Muscle layer of duodenum (tissue), 2 donors: Measurements from ENCODE around the gene SH3BP4.

ENCODE experiments used
- H3K27ac ChIP-seq: one replicate; pipeline ENCODE4 v1.7.0; 2013; ENCODE audit warnings: mild to moderate bottlenecking, low read length
- H3K27me3 ChIP-seq: one replicate; pipeline ENCODE4 v1.7.0; 2013; ENCODE audit warnings: low read depth, mild to moderate bottlenecking, control low read depth, low read length
- H3K36me3 ChIP-seq, 2 donors: one replicate each; pipeline ENCODE4 v1.7.0; 2013; ENCODE audit warnings: low read length in 2 of 2, control low read depth in 1 of 2, mild to moderate bottlenecking in 1 of 2; ENCODE audit not compliant: insufficient read depth in 2 of 2, control insufficient read depth in 1 of 2
- H3K4me1 ChIP-seq, 2 donors: one replicate each; pipeline ENCODE4 v1.7.0; 2013; ENCODE audit warnings: low read length in 2 of 2, mild to moderate bottlenecking in 2 of 2, control low read depth in 1 of 2, moderate library complexity in 1 of 2; ENCODE audit not compliant: insufficient read depth in 2 of 2, control insufficient read depth in 1 of 2
- H3K4me3 ChIP-seq, 2 donors: one replicate each; pipeline ENCODE4 v1.7.0; 2013; ENCODE audit warnings: low read length in 2 of 2, low read depth in 1 of 2, mild to moderate bottlenecking in 1 of 2
- H3K9me3 ChIP-seq, 2 donors: one replicate each; pipeline ENCODE4 v1.7.0; 2013; ENCODE audit warnings: low read length in 2 of 2, control low read depth in 1 of 2, mild to moderate bottlenecking in 1 of 2; ENCODE audit not compliant: control insufficient read depth in 1 of 2
- donor health status: healthy.

The SH3BP4 gene

DNA sequence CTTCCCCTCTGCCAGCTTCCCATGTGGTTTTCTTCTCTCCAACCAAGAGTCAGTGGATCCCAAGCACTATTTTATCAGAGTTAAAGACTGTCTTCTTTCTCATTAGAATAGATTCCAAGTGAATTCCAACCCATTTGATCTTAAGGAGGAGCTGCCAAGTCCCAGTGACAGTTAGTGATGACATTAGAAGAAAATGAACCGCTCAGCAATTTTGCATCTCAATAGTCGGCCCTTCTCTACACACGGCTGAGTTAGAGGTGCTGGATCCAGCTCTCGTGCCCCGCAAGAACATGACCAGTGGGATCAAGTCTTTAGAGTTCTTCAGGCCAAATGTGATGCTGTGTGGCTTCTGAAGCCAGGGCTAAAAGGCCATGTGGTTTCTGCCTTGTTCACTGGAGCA lies 132.6 kb downstream of the SH3BP4 start:
- no peak overlapping the region for H3K27ac ChIP-seq
- no peaks in the 10 kb centered on the region for H3K36me3 ChIP-seq
- peaks cover 0 to 6% of the 10 kb centered on the region in 2 donors for H3K9me3 ChIP-seq

DNA sequence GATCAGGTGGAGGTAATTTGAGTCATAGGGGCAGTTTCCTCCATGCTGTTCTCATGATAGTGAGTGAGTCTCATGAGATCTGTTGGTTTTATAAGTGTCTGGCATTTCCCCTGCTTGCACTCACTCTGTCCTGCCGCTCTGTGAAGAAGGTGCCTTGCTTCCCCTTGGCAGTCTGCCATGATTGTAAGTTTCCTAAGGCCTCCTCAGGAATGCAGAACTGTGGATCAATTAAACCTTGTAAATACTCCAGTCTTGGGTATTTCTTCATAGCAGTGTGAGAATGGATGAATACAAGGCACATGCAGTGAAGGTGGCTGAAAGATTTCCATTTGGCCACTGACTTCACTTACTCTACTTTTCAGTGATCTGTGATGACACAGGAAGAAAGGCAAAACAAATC lies 133.7 kb downstream of the SH3BP4 start:
- Histone ChIP-seq H3K36me3 (no peaks in the 10 kb centered on the region), H3K4me1 (peaks cover 0 to 14% of the 10 kb centered on the region in 2 donors), H3K27ac (no peak overlapping the region), H3K4me3 (no peak overlapping the region), H3K9me3 (peaks cover 0 to 6% of the 10 kb centered on the region in 2 donors), H3K27me3 (no peaks in the 10 kb centered on the region)

More for the DNA sequence above, 132.6 kb downstream of the SH3BP4 start:
- no peaks in the 10 kb centered on the region for H3K27me3 ChIP-seq
- H3K4me1 ChIP-seq, result peaks cover 0 to 14% of the 10 kb centered on the region in 2 donors
- no peak overlapping the region for H3K4me3 ChIP-seq

DNA sequence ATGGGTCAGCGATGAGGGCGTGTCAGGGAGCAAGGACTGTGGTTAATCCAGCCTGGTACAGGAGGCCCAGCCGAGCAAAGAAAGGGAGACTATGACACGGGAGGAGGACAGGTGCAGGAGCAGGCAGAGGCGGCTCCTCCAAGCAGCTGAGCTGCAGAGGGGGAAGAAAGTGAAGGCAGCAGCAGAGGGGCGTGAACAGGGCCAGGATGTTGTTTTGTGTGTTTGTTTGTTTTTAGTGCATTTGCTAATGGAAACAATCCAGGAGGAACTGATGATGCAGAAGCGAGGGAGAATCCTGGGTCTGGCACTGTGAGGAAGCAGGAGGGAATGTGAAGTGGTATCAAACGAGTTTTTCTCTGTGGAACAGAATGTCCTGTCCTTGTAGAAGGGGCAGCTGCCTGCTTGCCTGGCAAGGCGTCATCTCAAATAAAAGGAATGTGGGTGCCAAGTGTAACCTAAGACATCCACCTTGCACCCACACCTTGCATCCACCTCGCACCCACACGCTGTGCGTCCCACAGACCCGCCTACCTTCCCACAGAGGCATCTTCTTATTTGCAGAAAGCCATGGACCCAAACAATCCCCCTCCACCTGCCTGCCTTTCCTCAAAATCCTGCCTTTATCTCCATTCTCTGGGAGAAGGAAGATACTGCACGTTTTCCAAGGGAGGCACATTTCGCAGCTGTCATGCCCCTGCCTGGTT lies 134.8 kb downstream of the SH3BP4 start:
- Histone ChIP-seq H3K27me3 (no peaks in the 10 kb centered on the region), H3K4me1 (peaks cover 0 to 14% of the 10 kb centered on the region in 2 donors), H3K9me3 (peaks cover 0 to 6% of the 10 kb centered on the region in 2 donors), H3K27ac (no peak overlapping the region), H3K36me3 (no peaks in the 10 kb centered on the region), H3K4me3 (no peak overlapping the region)

DNA sequence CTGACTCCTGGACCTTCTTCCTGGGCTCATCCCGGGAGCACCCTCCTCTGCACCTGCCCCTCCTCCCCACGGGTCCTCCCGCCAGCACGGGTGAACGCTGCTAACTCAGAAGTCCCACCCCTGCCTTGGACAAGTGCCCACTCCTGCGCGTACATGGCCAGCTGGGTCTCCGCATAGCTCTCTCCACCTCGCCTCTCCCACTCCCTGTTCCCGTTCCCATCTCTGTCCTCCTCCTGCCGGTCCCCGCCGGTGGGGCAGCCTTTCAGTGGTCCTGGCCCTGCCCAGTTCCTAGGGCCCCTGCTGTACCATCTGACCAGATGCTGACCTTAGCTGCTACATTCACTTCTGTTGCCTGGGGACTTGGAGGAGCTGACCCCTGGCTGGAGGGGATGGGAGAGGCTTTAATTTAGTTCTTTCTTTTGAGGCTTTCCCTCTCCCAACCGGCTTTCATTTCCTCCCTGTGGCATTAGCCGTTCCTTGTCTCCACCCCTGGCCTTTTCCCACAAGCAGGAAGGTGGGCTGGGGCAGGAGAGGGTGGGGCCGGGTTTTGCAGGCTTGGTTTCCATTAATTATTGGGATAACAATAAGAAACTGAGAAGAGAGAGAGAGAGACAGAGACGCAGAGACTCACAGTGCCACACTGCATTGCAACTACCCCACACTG lies 136.1 kb downstream of the SH3BP4 start:
- Histone ChIP-seq H3K4me3 (peak overlapping the region; percentile 29 to 47), H3K27ac (peak overlapping the region; percentile 29), H3K27me3 (no peaks in the 10 kb centered on the region)

DNA sequence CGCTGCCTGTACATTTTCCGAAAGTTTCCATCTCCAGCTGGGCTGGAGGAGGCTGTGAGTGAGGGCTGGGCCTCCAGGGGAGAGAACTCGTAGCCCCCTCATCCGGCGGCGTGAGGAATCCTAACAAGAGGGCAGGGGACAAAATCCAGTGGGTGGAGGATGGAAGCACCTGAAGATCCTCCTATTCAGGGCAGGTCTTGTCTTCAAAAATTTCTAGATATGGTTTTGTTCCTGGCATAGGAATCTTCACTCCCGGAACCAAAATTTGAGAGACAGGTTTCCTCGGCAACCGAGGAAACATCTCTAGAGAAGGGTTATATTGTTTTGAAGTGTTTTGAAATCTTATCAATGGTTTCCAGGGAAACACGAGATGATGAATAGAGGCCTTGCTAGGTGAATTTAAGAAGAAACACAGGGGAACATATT lies 136.7 kb downstream of the SH3BP4 start:
- Histone ChIP-seq H3K4me1 (peaks cover 0 to 14% of the 10 kb centered on the region in 2 donors), H3K9me3 (peaks cover 0 to 6% of the 10 kb centered on the region in 2 donors), H3K36me3 (no peaks in the 10 kb centered on the region), H3K27ac (peak overlapping the region; percentile 29), H3K4me3 (peak overlapping the region; percentile 29 to 47), H3K27me3 (no peaks in the 10 kb centered on the region)

More for the DNA sequence above, 136.1 kb downstream of the SH3BP4 start:
- Histone ChIP-seq H3K4me1 (peaks cover 0 to 14% of the 10 kb centered on the region in 2 donors), H3K36me3 (no peaks in the 10 kb centered on the region), H3K9me3 (peaks cover 0 to 6% of the 10 kb centered on the region in 2 donors)

DNA sequence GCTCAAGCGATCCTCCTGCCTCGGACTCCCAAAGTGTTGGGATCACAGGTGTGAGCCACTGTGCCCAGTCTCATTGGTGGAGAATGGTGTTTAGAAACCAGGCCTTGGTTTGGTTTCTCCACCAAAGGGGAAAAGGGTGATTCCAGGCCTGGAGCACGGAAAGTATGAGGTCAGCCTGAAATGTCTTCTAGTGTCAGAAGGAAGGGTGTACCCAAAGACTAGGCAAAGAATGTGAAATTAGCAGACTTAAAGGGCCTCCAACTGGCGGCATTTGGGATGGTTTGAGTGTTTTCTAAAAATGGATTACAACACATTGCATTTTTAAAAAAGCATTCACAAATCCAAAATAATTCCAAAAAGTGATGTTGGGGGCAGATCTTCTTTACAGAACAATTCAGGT lies 139.6 kb downstream of the SH3BP4 start:
- Histone ChIP-seq H3K4me3 (no peak overlapping the region), H3K4me1 (peaks cover 0 to 14% of the 10 kb centered on the region in 2 donors), H3K36me3 (no peaks in the 10 kb centered on the region), H3K9me3 (no peaks in the 10 kb centered on the region), H3K27me3 (no peaks in the 10 kb centered on the region), H3K27ac (no peak overlapping the region)

DNA sequence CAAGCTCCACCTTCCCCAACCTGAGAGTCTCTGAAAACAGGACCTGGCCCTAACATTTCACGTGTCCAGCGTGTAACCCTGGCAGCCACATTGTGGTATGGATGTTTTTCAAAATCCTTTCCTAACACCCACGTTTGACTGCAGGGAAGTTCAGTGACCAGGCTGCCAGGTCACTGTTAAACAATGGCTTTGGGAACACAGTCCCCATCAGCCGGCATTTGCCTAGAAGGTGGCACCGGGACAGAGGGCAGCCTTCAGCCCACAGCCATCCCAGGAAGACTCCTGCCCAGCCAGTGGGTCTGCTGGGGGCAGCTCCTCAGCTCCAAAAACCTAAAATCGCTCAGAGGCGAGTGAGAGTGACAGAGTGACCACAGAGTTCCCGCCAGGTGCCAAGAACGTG lies 140.2 kb downstream of the SH3BP4 start:
- Histone ChIP-seq H3K9me3 (no peaks in the 10 kb centered on the region), H3K27me3 (peaks cover 1% of the 10 kb centered on the region), H3K4me3 (no peak overlapping the region), H3K4me1 (peaks cover 0 to 14% of the 10 kb centered on the region in 2 donors), H3K36me3 (no peaks in the 10 kb centered on the region), H3K27ac (no peak overlapping the region)

DNA sequence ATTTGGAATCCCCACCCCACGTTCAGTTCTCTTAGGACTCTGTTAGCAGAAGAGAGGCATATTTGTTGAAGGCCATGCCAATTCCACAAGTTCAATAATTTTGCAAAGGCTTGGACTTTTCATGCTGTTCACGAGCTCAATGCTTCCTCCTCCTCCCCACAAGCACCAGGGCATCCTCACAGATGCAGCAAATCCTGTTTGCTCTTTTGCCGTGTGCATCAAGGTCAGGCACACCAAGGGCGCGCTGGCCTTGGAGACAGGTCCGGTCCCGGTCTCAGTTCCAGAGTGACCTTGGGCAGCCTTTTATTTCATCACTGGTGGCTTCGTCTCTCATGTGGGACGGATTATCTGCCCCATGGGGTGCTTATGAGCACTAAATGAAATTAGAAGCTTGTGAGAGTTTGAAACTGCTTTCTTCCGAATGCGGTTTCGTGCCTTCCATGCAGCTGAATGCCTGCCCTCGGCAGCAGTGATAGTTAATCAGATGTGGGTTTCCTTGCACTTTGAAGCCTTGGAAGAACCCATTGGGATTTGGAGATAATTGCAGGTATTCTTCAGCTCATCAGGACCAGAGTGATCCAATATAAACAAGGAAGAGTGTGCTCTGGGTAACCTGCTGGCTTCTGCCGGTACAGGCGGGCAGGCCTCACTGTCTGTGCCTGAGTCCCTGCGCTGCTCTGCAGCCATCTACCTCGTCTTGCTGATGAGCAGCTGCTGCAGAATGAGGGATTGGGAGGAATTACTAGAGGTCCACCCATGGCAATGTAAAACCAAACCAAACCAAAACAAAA lies 140.8 kb downstream of the SH3BP4 start:
- H3K27me3 ChIP-seq, result peaks cover 5% of the 10 kb centered on the region
- no peaks in the 10 kb centered on the region for H3K36me3 ChIP-seq
- no peaks in the 10 kb centered on the region for H3K9me3 ChIP-seq
- peaks cover 0 to 11% of the 10 kb centered on the region in 2 donors for H3K4me1 ChIP-seq
- no peak overlapping the region for H3K4me3 ChIP-seq
- H3K27ac ChIP-seq, result no peak overlapping the region

DNA sequence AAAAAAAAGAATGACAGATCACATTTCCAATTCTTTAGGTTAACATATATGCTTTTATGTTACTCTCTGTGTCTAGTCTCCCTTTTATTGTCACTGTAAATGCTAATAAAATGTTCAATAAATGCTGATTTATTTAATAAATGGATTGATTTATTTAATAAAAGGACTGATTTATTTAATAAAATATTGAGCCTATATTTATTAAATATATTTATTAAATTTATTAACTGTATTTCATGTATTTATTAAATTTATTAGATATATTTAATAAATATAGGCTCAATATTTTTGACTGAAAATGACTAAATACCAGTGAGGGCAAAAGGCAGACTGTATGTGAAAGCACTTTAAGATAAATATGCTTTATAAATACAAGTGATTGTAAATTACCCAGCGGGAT lies 142.6 kb downstream of the SH3BP4 start:
- H3K9me3 ChIP-seq, result no peaks in the 10 kb centered on the region
- no peaks in the 10 kb centered on the region for H3K4me1 ChIP-seq
- H3K4me3 ChIP-seq, result no peak overlapping the region
- no peak overlapping the region for H3K27ac ChIP-seq
- H3K27me3 ChIP-seq, result peaks cover 5% of the 10 kb centered on the region
- H3K36me3 ChIP-seq, result no peaks in the 10 kb centered on the region

DNA sequence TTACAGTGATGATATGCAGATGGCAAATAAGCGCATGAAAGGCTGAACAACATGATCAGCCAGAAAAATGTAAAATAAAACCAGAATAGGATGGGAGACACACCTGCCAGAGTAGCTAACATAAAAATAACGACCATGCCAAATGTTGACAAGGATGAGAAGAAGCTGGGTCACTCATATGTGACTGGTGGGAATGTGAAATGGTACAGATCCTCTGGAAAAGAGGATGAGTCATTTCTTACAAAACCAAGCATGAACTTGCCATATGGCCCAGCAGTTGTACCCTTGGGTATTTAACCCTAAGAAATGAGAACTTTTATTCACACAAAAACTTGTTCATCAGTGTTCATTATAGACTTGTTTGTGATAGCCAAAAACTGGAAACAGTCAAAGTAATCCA lies 143.8 kb downstream of the SH3BP4 start:
- Histone ChIP-seq H3K4me1 (no peaks in the 10 kb centered on the region), H3K9me3 (no peaks in the 10 kb centered on the region), H3K4me3 (no peak overlapping the region), H3K36me3 (no peaks in the 10 kb centered on the region), H3K27me3 (peaks cover 5% of the 10 kb centered on the region), H3K27ac (no peak overlapping the region)

DNA sequence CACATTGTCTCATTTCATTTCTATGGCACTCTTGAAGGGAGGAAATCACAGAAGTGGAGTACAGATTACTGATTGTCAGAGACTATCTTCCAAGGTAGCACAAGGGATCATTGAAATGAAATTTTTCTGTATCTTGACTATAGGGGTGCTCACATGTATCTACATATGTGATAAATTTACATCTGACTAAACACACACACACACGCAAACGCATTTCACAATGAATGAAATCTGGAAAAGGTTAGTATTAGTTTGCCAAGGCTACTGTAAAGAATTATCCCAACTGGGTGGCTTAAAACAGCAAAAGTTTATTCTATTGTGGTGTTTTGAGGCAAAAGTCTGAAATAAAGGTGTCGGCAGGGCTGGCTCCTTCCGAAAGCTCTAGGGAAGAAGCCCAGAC lies 144.6 kb downstream of the SH3BP4 start:
- Histone ChIP-seq H3K27me3 (peaks cover 5% of the 10 kb centered on the region), H3K9me3 (no peaks in the 10 kb centered on the region), H3K4me3 (no peak overlapping the region), H3K27ac (no peak overlapping the region), H3K36me3 (no peaks in the 10 kb centered on the region), H3K4me1 (no peaks in the 10 kb centered on the region)
